Hepatocyte (in vitro differentiated cells): Measurements from ENCODE around the gene PDS5A. TPM values are rescaled to one million over a fixed set of nuclear protein-coding genes. Genes with fewer than 3 reads are reported as not detected.

Source experiments
- DNase-seq: peaks from one replicate; pipeline ENCODE4 v3.0.0-alpha.2; 2016; ENCODE audit warnings: low spot score
- H2AFZ ChIP-seq: fragments of 200-600 bp; sonication (generic); 2 replicates; pipeline ENCODE4 v1.6.0; 2016; ENCODE audit warnings: antibody characterized with exemption, mild to moderate bottlenecking
- H3K27ac ChIP-seq: fragments of 200-600 bp; sonication (generic); 2 replicates; pipeline ENCODE4 v1.5.1; 2016; ENCODE audit warnings: mild to moderate bottlenecking
- H3K27me3 ChIP-seq: fragments of 200-600 bp; sonication (generic); 2 replicates; pipeline ENCODE4 v1.6.1; 2016
- H3K36me3 ChIP-seq: fragments of 200-600 bp; sonication (generic); replicated peaks from 2 replicates; pipeline ENCODE4 v1.5.1; 2016; ENCODE audit warnings: low read depth; ENCODE audit not compliant: insufficient read depth
- H3K4me1 ChIP-seq: fragments of 200-600 bp; sonication (generic); 2 replicates; pipeline ENCODE4 v1.5.1; 2016; ENCODE audit warnings: mild to moderate bottlenecking, moderate library complexity; ENCODE audit not compliant: insufficient read depth
- H3K4me2 ChIP-seq: fragments of 200-600 bp; sonication (generic); 2 replicates; pipeline ENCODE4 v1.6.0; 2016
- H3K4me3 ChIP-seq: fragments of 200-600 bp; sonication (generic); 2 replicates; pipeline ENCODE4 v1.5.1; 2016; ENCODE audit warnings: mild to moderate bottlenecking
- H3K79me2 ChIP-seq: fragments of 200-600 bp; sonication (generic); 2 replicates; pipeline ENCODE4 v1.6.0; 2017; ENCODE audit warnings: mild to moderate bottlenecking
- H3K9me2 ChIP-seq: fragments of 200-600 bp; sonication (generic); replicated peaks from 2 replicates; pipeline ENCODE4 v1.6.0; 2017; ENCODE audit warnings: mild to moderate bottlenecking; ENCODE audit not compliant: insufficient read depth
- H3K9me3 ChIP-seq: fragments of 200-600 bp; sonication (generic); 2 replicates; pipeline ENCODE4 v1.5.1; 2016; ENCODE audit warnings: low read depth, mild to moderate bottlenecking
- H4K20me1 ChIP-seq: fragments of 200-600 bp; sonication (generic); 2 replicates; pipeline ENCODE4 v1.6.0; 2016; ENCODE audit warnings: mild to moderate bottlenecking; ENCODE audit not compliant: insufficient read depth, poor library complexity, severe bottlenecking
- EZH2 ChIP-seq: fragments of 200-600 bp; sonication (generic); IDR thresholded peaks from 2 replicates; pipeline ENCODE4 v1.6.1; 2016; ENCODE audit warnings: antibody characterized with exemption, mild to moderate bottlenecking, borderline replicate concordance
- EZH2phosphoT487 ChIP-seq: fragments of 200-600 bp; sonication (generic); IDR thresholded peaks from one replicate; pipeline ENCODE4 v1.6.1; 2018; ENCODE audit warnings: antibody characterized with exemption, mild to moderate bottlenecking, low read depth, moderate library complexity; ENCODE audit not compliant: unreplicated experiment, severe bottlenecking
- WGBS: methylation state at CpG from one replicate; pipeline ENCODE4 v1.1.6; 2016; ENCODE audit warnings: low lambda C conversion rate; ENCODE audit errors: missing lambda C conversion rate; 5-methylcytosine and 5-hydroxymethylcytosine counted together
- polyA plus RNA-seq: library from polyadenylated mRNA; unstranded; fragments of >200 nt; fragmentation: Nextera tagmentation; extraction: Ambion mirVana; gene quantifications from 2 replicates; pipeline ENCODE4 v1.2.1, GENCODE V29; 2016
- total RNA-seq: library from RNA; depleted of rRNA; stranded (reverse); fragments of >200 nt; gene quantifications from 2 replicates; pipeline ENCODE4 v1.2.3, GENCODE V29; 2014
- TF ChIP-seq, protein P1 (sequence below): fragments of 200-600 bp; sonication (generic); IDR thresholded peaks from 2 replicates; pipeline ENCODE4 v1.5.1; 2016; ENCODE audit warnings: antibody characterized with exemption, mild to moderate bottlenecking; ENCODE audit not compliant: poor library complexity

Gene PDS5A
- total and polyA plus RNA-seq, 2 experiments from 2014 or later, result 24.6 to 69.2 TPM

GRCh38 chr4:40016007-40016406 is 38.3 kb upstream of the PDS5A start:
- WGBS, result 100% methylated on average over 2 of the region's 2 CpGs
- DNase-seq, result no peak
- no peak overlapping the region for H3K4me2 ChIP-seq

GRCh38 chr4:40003986-40004385 is 26.3 kb upstream of the PDS5A start:
- Histone ChIP-seq H3K9me2 (no peaks in the 10 kb centered on the region), H3K27ac (no peak overlapping the region), H3K79me2 (no peaks in the 10 kb centered on the region), H4K20me1 (no peaks in the 10 kb centered on the region), H3K27me3 (no peaks in the 10 kb centered on the region), H2AFZ (no peak overlapping the region), H3K4me1 (no peaks in the 10 kb centered on the region), H3K36me3 (no peaks in the 10 kb centered on the region), H3K4me3 (no peak overlapping the region), H3K9me3 (no peaks in the 10 kb centered on the region), H3K4me2 (no peak overlapping the region)
- WGBS, result 92% methylated on average over 1 of the region's 1 CpG
- DNase-seq, result no peak
- TF ChIP-seq EZH2 (no peak), EZH2phosphoT487 (no peak)
- TF ChIP-seq, protein P1, sequence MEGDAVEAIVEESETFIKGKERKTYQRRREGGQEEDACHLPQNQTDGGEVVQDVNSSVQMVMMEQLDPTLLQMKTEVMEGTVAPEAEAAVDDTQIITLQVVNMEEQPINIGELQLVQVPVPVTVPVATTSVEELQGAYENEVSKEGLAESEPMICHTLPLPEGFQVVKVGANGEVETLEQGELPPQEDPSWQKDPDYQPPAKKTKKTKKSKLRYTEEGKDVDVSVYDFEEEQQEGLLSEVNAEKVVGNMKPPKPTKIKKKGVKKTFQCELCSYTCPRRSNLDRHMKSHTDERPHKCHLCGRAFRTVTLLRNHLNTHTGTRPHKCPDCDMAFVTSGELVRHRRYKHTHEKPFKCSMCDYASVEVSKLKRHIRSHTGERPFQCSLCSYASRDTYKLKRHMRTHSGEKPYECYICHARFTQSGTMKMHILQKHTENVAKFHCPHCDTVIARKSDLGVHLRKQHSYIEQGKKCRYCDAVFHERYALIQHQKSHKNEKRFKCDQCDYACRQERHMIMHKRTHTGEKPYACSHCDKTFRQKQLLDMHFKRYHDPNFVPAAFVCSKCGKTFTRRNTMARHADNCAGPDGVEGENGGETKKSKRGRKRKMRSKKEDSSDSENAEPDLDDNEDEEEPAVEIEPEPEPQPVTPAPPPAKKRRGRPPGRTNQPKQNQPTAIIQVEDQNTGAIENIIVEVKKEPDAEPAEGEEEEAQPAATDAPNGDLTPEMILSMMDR, result no peak

More at GRCh38 chr4:40016007-40016406, 38.3 kb upstream of the PDS5A start:
- H2AFZ ChIP-seq, result no peak overlapping the region
- H4K20me1 ChIP-seq, result no peaks in the 10 kb centered on the region
- no peak overlapping the region for H3K27ac ChIP-seq
- no peaks in the 10 kb centered on the region for H3K9me2 ChIP-seq
- TF ChIP-seq EZH2, result no peak
- TF ChIP-seq EZH2phosphoT487, result no peak
- TF ChIP-seq, protein P1, result no peak
- H3K4me3 ChIP-seq, result no peak overlapping the region
- H3K9me3 ChIP-seq, result no peaks in the 10 kb centered on the region
- H3K79me2 ChIP-seq, result no peaks in the 10 kb centered on the region
- no peaks in the 10 kb centered on the region for H3K36me3 ChIP-seq
- H3K4me1 ChIP-seq, result no peaks in the 10 kb centered on the region
- H3K27me3 ChIP-seq, result no peaks in the 10 kb centered on the region

- TF ChIP-seq EZH2 (no peak), EZH2phosphoT487 (no peak)
- TF ChIP-seq, protein P1, result no peak
- H3K4me1 ChIP-seq, result no peaks in the 10 kb centered on the region
- H3K36me3 ChIP-seq, result no peaks in the 10 kb centered on the region
- H4K20me1 ChIP-seq, result no peaks in the 10 kb centered on the region
- H2AFZ ChIP-seq, result no peak overlapping the region
- WGBS, result 88% methylated on average over 6 of the region's 6 CpGs
- no peak for DNase-seq
- H3K9me3 ChIP-seq, result no peaks in the 10 kb centered on the region
- H3K4me3 ChIP-seq, result no peak overlapping the region
- no peaks in the 10 kb centered on the region for H3K27me3 ChIP-seq
- no peak overlapping the region for H3K4me2 ChIP-seq
- no peaks in the 10 kb centered on the region for H3K79me2 ChIP-seq
- no peaks in the 10 kb centered on the region for H3K9me2 ChIP-seq
- no peak overlapping the region for H3K27ac ChIP-seq
These were observed 23.0 kb upstream of the PDS5A start for GRCh38 chr4:40000711-40001110.

GRCh38 chr4:39998659-39999345 is 21.1 kb upstream of the PDS5A start:
- H2AFZ ChIP-seq, result peak overlapping the region; percentile 40
- WGBS, result 74% methylated on average over 7 of the region's 8 CpGs

More at GRCh38 chr4:39998659-39999345, 21.1 kb upstream of the PDS5A start:
- no peak for DNase-seq
- Histone ChIP-seq H3K4me2 (no peak overlapping the region), H3K27ac (peak overlapping the region; percentile 19), H3K79me2 (no peaks in the 10 kb centered on the region), H3K4me1 (no peaks in the 10 kb centered on the region), H3K4me3 (no peak overlapping the region), H4K20me1 (no peaks in the 10 kb centered on the region), H3K9me2 (no peaks in the 10 kb centered on the region), H3K36me3 (no peaks in the 10 kb centered on the region), H3K27me3 (no peaks in the 10 kb centered on the region), H3K9me3 (no peaks in the 10 kb centered on the region)
- no peak for TF ChIP-seq EZH2phosphoT487
- no peak for TF ChIP-seq EZH2
- TF ChIP-seq, protein P1, result no peak
